NCI-H146 (cell line): ENCODE measurements around the gene CD300C.
A peak's percentile ranks its signal among the peaks of the same experiment; 100 is the strongest.
"Not testable (repeated sequence)": the region's sequence is repeated elsewhere in the genome, so short reads cannot be mapped to it uniquely, and the experiment has no call there.

Source experiments
- DNase-seq: peaks from one replicate; lab custom pipeline; 2025; lab: John Stamatoyannopoulos, UW

The CD300C gene

DNA sequence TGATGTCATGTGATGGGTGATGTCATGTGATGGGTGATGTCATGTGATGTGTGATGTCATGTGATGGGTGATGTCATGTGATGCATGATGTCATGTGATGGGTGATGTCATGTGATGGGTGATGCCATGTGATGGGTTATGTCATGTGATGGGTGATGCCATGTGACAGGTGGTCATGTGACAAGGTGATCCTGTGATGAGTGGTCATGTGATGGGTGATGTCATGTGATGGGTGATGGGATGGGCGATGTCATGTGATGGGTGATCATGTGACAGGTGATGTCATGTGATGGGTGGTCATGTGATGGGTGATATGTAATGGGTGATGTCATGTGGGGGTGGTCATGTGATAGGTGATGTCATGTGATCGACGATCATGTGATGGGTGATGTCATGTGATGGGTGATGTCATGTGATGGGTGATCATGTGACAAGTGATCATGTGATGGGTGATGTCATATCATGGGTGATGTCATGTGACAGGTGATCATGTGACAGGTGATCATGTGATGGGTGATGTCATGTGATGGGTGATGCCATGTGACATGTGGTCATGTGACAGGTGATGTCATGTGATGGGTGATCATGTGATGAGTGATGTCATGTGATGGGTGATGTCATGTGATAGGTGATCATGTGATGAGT is 31.8 kb downstream of the CD300C start:
- DNase-seq: peak; percentile 18

- no peak for DNase-seq
Measured at GRCh38 chr17:74512624-74513091, 33.3 kb downstream of the CD300C start.

GRCh38 chr17:74512036-74512435 is 33.9 kb downstream of the CD300C start:
- DNase-seq: no peak

- no peak for DNase-seq
Measured at GRCh38 chr17:74508156-74508555, 37.8 kb downstream of the CD300C start.

DNA sequence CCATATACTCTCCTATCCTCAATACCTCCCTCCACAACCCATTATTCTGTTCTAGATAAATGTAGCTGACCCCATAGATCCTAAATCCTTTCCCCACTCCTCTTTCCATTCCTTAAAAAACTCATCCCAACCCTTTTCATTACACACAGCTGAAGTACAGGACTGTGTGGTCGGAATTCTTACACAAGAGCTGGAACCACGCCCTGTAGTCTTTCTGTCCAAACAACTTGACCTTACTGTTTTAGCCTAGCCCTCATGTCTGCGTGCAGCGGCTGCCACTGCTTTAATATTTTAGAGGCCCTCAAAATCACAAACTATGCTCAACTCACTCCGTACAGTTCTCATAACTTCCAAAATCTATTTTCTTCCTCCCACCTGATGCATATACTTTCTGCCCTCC is 42.0 kb downstream of the CD300C start:
- DNase-seq: not testable (repeated sequence)

GRCh38 chr17:74502861-74503260 is 43.1 kb downstream of the CD300C start:
- DNase-seq: no peak

DNA sequence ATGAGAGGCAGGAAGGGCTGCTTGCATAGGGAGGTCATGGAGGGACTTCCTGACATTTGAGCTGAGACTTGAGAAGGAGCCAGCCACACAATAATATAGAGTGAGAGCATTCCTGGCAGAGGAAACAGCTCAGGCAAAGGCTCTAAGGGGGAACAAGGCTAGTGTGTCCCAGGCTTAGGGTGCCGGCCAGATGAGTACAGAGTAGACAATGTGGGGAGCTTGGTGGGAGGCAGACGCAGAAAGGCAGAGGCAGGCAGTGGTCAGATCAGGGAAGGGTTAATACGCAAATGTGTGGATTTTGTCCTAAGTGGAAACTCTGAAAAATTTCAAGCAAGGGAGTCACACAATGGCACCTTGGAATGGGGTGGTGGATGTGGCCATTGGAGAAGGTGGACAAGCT is 45.9 kb downstream of the CD300C start:
- DNase-seq: no peak

- DNase-seq: no peak
Measured at GRCh38 chr17:74497471-74497870, 48.4 kb downstream of the CD300C start.

DNA sequence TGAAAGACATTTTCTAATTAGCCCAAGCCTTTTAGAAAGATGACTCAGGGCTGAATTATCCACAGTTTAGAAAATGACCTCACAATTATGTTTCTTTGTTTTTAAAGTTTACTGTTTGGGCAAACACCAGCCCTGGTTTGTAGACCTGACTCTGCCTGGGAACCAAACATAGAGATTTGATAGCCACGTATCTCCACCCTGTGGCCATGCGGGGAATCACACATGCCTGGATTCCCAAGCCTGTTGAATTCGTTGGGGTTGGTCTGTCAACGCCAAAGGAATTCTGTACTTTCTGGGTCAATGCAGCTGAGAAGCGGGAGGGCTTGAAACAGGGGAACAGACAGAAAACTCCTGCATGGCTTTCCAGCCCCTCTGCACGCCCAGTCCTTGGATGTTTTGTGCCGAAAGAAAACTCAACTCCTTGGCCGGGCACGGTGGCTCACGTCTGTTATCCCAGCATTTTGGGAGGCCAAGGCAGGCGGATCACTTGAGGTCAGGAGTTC is 52.5 kb downstream of the CD300C start:
- peak; percentile 24 for DNase-seq

DNA sequence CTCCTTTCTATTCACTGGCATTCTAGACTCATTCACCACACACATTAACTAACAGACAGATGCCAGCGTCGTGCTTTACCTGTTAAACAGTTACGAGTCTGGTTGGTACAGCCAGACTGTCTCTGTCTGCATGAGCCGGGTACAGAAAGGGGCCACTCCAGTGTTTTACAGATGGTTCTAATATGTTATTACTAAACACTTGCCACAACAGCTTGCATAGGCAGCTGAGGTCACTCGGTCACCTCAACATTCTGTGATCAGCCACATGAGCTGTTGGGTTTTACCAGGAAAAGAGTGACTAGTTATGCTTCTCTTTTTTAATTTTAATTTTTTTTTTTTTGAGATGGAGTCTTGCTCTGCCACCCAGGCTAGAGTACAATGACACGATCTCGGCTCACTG is 54.3 kb downstream of the CD300C start:
- DNase-seq: no peak
